C4-2B (cell line): ENCODE measurements around the gene FBXW5.

Experiments
- ZFX ChIP-seq: fragments of 450-650 bp; IDR thresholded peaks from 2 replicates; pipeline ENCODE4 v1.6.1; 2017
- TF ChIP-seq, protein P1 (sequence below): fragments of 450-650 bp; conservative IDR thresholded peaks from 2 replicates; pipeline ENCODE4 v1.5.1; 2017; ENCODE audit warnings: mild to moderate bottlenecking

- TF ChIP-seq, protein P1, sequence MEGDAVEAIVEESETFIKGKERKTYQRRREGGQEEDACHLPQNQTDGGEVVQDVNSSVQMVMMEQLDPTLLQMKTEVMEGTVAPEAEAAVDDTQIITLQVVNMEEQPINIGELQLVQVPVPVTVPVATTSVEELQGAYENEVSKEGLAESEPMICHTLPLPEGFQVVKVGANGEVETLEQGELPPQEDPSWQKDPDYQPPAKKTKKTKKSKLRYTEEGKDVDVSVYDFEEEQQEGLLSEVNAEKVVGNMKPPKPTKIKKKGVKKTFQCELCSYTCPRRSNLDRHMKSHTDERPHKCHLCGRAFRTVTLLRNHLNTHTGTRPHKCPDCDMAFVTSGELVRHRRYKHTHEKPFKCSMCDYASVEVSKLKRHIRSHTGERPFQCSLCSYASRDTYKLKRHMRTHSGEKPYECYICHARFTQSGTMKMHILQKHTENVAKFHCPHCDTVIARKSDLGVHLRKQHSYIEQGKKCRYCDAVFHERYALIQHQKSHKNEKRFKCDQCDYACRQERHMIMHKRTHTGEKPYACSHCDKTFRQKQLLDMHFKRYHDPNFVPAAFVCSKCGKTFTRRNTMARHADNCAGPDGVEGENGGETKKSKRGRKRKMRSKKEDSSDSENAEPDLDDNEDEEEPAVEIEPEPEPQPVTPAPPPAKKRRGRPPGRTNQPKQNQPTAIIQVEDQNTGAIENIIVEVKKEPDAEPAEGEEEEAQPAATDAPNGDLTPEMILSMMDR = no peak
- no peak for TF ChIP-seq ZFX
Observed at GRCh38 chr9:136970361-136970760, 25.8 kb upstream of the FBXW5 start.
